ENCODE results near the gene SDS.

Gene SDS

DNA sequence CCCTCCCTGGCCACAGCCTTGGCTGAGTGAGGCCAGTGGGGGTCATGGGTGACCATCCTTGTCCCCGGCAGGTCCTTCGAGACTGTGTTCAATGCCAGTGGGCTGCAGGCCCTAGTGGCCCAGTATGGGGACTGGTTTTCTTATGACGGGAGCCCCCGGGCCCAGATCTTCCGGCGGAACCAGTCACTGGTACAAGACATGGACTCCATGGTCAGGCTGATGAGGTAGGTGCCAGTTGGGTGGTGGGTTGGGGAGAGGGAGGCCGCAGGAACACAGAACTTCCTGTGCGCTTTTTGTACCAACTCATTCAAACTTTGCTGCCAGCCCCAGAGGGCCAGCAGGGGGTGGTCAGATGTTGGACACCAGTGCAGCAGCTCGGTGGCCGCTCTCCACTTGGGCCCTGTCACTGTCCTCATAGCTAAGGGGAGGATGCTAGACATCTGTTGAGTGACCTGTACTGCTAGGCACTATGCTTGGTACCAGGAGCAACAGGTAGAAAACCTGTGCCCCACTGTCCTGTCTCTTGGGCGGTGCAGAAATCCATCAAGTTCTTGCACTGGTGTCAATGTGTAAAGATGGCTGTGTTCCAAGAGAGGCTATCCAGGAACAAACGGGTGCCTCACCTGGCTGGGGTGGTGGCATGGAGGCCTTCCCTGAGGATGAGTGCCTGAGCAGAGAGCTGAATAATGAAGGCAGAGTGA is 16.7 kb downstream of the SDS start:
- TF ChIP-seq MYC (IDR thresholded peaks at IDR 0.05; ENCODE audit: low read depth, low read length), result no peak
- no peak for TF ChIP-seq MAX (IDR thresholded peaks at IDR 0.05; ENCODE audit: low read depth, low read length)
- TF ChIP-seq, protein P1, sequence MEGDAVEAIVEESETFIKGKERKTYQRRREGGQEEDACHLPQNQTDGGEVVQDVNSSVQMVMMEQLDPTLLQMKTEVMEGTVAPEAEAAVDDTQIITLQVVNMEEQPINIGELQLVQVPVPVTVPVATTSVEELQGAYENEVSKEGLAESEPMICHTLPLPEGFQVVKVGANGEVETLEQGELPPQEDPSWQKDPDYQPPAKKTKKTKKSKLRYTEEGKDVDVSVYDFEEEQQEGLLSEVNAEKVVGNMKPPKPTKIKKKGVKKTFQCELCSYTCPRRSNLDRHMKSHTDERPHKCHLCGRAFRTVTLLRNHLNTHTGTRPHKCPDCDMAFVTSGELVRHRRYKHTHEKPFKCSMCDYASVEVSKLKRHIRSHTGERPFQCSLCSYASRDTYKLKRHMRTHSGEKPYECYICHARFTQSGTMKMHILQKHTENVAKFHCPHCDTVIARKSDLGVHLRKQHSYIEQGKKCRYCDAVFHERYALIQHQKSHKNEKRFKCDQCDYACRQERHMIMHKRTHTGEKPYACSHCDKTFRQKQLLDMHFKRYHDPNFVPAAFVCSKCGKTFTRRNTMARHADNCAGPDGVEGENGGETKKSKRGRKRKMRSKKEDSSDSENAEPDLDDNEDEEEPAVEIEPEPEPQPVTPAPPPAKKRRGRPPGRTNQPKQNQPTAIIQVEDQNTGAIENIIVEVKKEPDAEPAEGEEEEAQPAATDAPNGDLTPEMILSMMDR (IDR thresholded peaks at IDR 0.05; ENCODE audit: low read depth, low read length), result no peak
- TF ChIP-seq POLR2A (IDR thresholded peaks at IDR 0.05; ENCODE audit: extremely low read depth, insufficient read length), result no peak
- no peak for DNase-seq (ENCODE audit: low read depth)
- no peak overlapping the region for H3K4me3 ChIP-seq (ENCODE audit: low read depth, low read length)

GRCh38 chr12:113385282-113385882 is 18.3 kb downstream of the SDS start:
- TF ChIP-seq MYC (IDR thresholded peaks at IDR 0.05; ENCODE audit: low read depth, low read length), result no peak
- TF ChIP-seq, protein P1 (IDR thresholded peaks at IDR 0.05; ENCODE audit: low read depth, low read length), result no peak
- no peak for TF ChIP-seq MAX (IDR thresholded peaks at IDR 0.05; ENCODE audit: low read depth, low read length)
- TF ChIP-seq POLR2A (IDR thresholded peaks at IDR 0.05; ENCODE audit: extremely low read depth, insufficient read length), result no peak
- no peak for DNase-seq (ENCODE audit: low read depth)

DNA sequence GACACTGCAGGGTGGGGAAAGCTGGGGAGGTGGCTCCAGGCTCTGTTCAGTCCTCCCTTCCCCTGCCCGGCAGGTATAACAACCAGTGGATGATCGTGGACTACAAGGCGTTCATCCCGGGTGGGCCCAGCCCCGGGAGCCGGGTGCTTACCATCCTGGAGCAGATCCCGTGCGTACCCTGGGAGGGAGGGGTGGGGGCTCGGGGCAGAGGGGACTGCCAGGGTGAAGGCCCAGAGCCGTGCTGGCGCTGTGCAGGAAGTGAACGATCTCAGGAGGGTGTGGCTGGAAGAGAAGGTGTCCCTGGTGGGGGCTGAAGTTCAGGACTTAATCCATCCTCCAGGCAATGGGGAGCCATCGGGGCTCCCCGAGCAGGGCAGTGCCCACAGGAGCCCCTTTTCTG is 18.9 kb downstream of the SDS start:
- no peak for DNase-seq (ENCODE audit: low read depth)

More at GRCh38 chr12:113385282-113385882, 18.3 kb downstream of the SDS start:
- H3K4me3 ChIP-seq (ENCODE audit: low read depth, low read length), result no peak overlapping the region

DNA sequence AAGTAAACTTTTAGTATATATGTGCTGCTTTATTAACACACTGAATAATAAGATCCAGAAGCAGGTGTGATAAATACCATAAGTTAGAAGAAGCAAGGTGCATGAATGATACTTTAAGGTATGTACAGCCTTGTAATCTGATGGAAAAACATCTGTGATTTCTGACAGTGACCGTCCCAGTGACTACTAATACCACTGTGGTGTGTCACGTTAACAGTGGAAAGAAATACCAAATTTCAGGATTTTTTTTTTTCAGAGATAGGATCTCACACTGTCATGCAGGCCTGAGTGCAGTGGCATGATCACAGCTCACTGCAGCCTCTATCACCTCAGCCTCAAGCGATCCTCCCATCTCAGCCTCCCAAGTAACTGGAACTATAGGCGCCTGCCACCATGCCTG is 21.5 kb downstream of the SDS start:
- no peak overlapping the region for H3K4me3 ChIP-seq (ENCODE audit: low read depth, low read length)
- no peak for DNase-seq (ENCODE audit: low read depth)
- TF ChIP-seq POLR2A (IDR thresholded peaks at IDR 0.05; ENCODE audit: extremely low read depth, insufficient read length) (no peak), MYC (IDR thresholded peaks at IDR 0.05; ENCODE audit: low read depth, low read length) (no peak), MAX (IDR thresholded peaks at IDR 0.05; ENCODE audit: low read depth, low read length) (no peak)
- TF ChIP-seq, protein P1 (IDR thresholded peaks at IDR 0.05; ENCODE audit: low read depth, low read length), result no peak

More for the DNA sequence above, 18.9 kb downstream of the SDS start:
- TF ChIP-seq POLR2A (IDR thresholded peaks at IDR 0.05; ENCODE audit: extremely low read depth, insufficient read length), result no peak
- TF ChIP-seq MYC (IDR thresholded peaks at IDR 0.05; ENCODE audit: low read depth, low read length), result no peak
- TF ChIP-seq, protein P1 (IDR thresholded peaks at IDR 0.05; ENCODE audit: low read depth, low read length), result no peak
- TF ChIP-seq MAX (IDR thresholded peaks at IDR 0.05; ENCODE audit: low read depth, low read length), result no peak
- no peak overlapping the region for H3K4me3 ChIP-seq (ENCODE audit: low read depth, low read length)

- TF ChIP-seq MYC (IDR thresholded peaks at IDR 0.05; ENCODE audit: low read depth, low read length), result no peak
- TF ChIP-seq MAX (IDR thresholded peaks at IDR 0.05; ENCODE audit: low read depth, low read length), result no peak
- TF ChIP-seq, protein P1 (IDR thresholded peaks at IDR 0.05; ENCODE audit: low read depth, low read length), result no peak
- no peak for TF ChIP-seq POLR2A (IDR thresholded peaks at IDR 0.05; ENCODE audit: extremely low read depth, insufficient read length)
- DNase-seq (ENCODE audit: low read depth), result no peak
- H3K4me3 ChIP-seq (ENCODE audit: low read depth, low read length), result no peak overlapping the region
Observed at GRCh38 chr12:113381220-113381619, 22.5 kb downstream of the SDS start.

All from NB4 (cell line).